ENCODE results near the gene ZDHHC22. TPM values are rescaled to one million over a fixed set of nuclear protein-coding genes. Genes with fewer than 3 reads are reported as not detected.

Gene ZDHHC22
- total RNA-seq, 1 donor from 2014 or later: 0.14 TPM

- no peak for DNase-seq (ENCODE audit: low spot score, unreplicated experiment)
- Mint-ChIP-seq H3K4me1 (ENCODE audit: low read depth) (peaks cover 4% of the 10 kb centered on the region), H3K9me3 (ENCODE audit: low read depth) (no peaks in the 10 kb centered on the region), H3K4me3 (ENCODE audit: low read depth) (no peak overlapping the region), H3K27ac (no peak overlapping the region), H3K36me3 (ENCODE audit: insufficient read depth) (peaks cover 2% of the 10 kb centered on the region), H3K27me3 (peaks cover 60% of the 10 kb centered on the region)
- no peak for TF ChIP-seq CTCF (IDR thresholded peaks at IDR 0.05; ENCODE audit: unreplicated experiment)
Observed at GRCh38 chr14:77123381-77124325, 17.9 kb downstream of the ZDHHC22 start.

GRCh38 chr14:77122526-77123125 is 19.0 kb downstream of the ZDHHC22 start:
- Mint-ChIP-seq H3K4me3 (ENCODE audit: low read depth) (no peak overlapping the region), H3K27ac (no peak overlapping the region), H3K27me3 (peaks cover 50% of the 10 kb centered on the region), H3K4me1 (ENCODE audit: low read depth) (peaks cover 4% of the 10 kb centered on the region), H3K36me3 (ENCODE audit: insufficient read depth) (peaks cover 4% of the 10 kb centered on the region), H3K9me3 (ENCODE audit: low read depth) (no peaks in the 10 kb centered on the region)
- DNase-seq (ENCODE audit: low spot score, unreplicated experiment): no peak
- no peak for TF ChIP-seq CTCF (IDR thresholded peaks at IDR 0.05; ENCODE audit: unreplicated experiment)

GRCh38 chr14:77120771-77121743 is 20.5 kb downstream of the ZDHHC22 start:
- H3K4me3 Mint-ChIP-seq (ENCODE audit: low read depth): no peak overlapping the region
- no peak for DNase-seq (ENCODE audit: low spot score, unreplicated experiment)
- peaks cover 4% of the 10 kb centered on the region for H3K4me1 Mint-ChIP-seq (ENCODE audit: low read depth)
- peaks cover 35% of the 10 kb centered on the region for H3K27me3 Mint-ChIP-seq
- peaks cover 4% of the 10 kb centered on the region for H3K36me3 Mint-ChIP-seq (ENCODE audit: insufficient read depth)
- H3K27ac Mint-ChIP-seq: no peak overlapping the region
- no peak for TF ChIP-seq CTCF (IDR thresholded peaks at IDR 0.05; ENCODE audit: unreplicated experiment)
- H3K9me3 Mint-ChIP-seq (ENCODE audit: low read depth): no peaks in the 10 kb centered on the region

GRCh38 chr14:77119851-77120250 is 21.7 kb downstream of the ZDHHC22 start:
- no peak for TF ChIP-seq CTCF (IDR thresholded peaks at IDR 0.05; ENCODE audit: unreplicated experiment)
- H3K4me1 Mint-ChIP-seq (ENCODE audit: low read depth): no peaks in the 10 kb centered on the region
- H3K27me3 Mint-ChIP-seq: peaks cover 25% of the 10 kb centered on the region
- peaks cover 7% of the 10 kb centered on the region for H3K36me3 Mint-ChIP-seq (ENCODE audit: insufficient read depth)
- no peak overlapping the region for H3K27ac Mint-ChIP-seq
- H3K4me3 Mint-ChIP-seq (ENCODE audit: low read depth): no peak overlapping the region
- DNase-seq (ENCODE audit: low spot score, unreplicated experiment): no peak
- H3K9me3 Mint-ChIP-seq (ENCODE audit: low read depth): no peaks in the 10 kb centered on the region
